HL-60 (cell line): ENCODE results near the gene GLIS1.

Experiments
- CTCF ChIP-seq: IDR thresholded peaks from one replicate; pipeline ENCODE4 v1.5.1; 2011; ENCODE audit warnings: low read length, control low read depth, inconsistent platforms; ENCODE audit not compliant: insufficient read depth
- POLR2AphosphoS5 ChIP-seq: IDR thresholded peaks from 2 replicates; pipeline ENCODE4 v1.6.1; 2012; ENCODE audit warnings: low read depth
- REST ChIP-seq: IDR thresholded peaks from 2 replicates; pipeline ENCODE4 v1.6.1; 2012; ENCODE audit warnings: low read depth; ENCODE audit not compliant: insufficient replicate concordance

- TF ChIP-seq CTCF = no peak
- TF ChIP-seq POLR2AphosphoS5 = no peak
- no peak for TF ChIP-seq REST
These were observed 39.0 kb downstream of the GLIS1 start for GRCh38 chr1:53699981-53700380.
